ENCODE measurements around the gene ALX4. TPM values are rescaled to one million over a fixed set of nuclear protein-coding genes. Genes with fewer than 3 reads are reported as not detected.

Gene ALX4
- total RNA-seq, 1 donor from 2014 or later = not detected

- no peak for DNase-seq (ENCODE audit: low spot score)
Observed at GRCh38 chr11:44246726-44247125, 63.2 kb downstream of the ALX4 start.

DNA sequence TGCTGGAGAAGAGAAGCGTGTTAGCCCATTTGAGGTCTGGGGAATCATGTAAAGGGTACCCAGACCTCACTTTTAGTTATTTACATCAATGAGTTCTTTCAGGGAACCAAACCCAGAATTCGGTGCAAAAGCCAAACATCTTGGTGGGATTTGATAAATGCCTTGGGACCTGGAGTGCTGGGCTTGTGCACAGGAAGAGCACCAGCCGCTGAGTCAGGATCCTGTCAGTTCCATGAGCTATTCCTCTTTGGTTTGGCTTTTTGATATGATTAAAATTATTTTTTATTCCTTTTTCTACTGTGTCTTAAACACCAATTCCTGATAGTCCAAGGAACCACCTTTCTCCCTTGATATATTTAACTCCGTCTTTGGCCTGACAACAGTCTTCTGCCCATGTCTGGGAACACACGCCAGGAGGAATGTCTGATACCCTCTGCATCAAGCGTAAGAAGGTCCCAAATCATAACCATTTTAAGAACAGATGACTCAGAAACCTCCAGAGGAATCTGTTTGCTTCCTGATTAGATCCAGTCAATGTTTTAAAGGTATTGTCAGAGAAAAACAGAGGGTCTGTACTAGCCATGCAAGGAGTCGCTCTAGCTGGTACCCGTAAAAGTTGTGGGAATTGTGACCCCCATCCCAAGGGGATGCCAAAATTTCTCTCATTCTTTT lies 65.2 kb downstream of the ALX4 start:
- DNase-seq (ENCODE audit: low spot score) = no peak

- no peak for DNase-seq (ENCODE audit: low spot score)
Observed at GRCh38 chr11:44243595-44244343, 66.2 kb downstream of the ALX4 start.

DNA sequence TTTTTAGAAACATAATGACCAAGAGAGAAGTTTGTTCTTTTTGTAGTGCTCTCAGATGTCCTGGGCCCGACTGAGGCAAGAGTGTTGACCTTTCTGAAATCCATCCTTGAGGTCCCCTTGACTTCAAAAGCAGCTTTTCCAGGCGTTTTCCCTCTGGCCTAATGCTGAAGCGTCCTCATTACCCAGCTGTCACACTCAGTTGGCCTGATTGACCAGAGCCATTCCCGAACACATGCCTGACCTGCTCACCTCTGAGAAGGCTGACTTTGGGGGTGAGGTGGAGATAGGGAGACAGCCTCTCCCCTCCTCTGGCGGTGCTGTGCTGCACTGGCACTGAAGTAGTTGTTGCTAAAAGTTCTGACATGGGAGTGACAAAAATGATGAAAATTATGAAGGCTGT lies 66.9 kb downstream of the ALX4 start:
- no peak for DNase-seq (ENCODE audit: low spot score)

GRCh38 chr11:44241851-44242250 lies 68.1 kb downstream of the ALX4 start:
- no peak for DNase-seq (ENCODE audit: low spot score)

DNA sequence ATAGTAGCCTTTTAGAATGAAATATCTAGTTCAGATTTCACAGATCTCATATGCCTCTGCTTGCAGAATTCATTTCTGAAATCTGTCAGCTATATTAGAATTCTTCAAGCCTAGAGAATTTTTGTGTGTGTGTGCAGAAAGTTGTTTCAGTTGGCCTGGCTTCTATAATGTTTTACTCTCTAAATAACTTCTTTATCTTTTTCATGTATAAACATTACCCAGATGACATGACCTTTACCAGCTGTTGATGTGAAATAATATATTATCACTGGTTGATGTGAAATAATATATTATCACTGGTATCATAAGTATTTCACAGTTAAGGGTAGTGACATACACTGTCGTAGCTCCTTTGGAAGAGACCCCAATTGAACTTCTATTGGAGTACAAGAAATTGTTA lies 72.8 kb downstream of the ALX4 start:
- DNase-seq (ENCODE audit: low spot score) = no peak

- DNase-seq (ENCODE audit: low spot score) = no peak
Observed at GRCh38 chr11:44236296-44236695, 73.6 kb downstream of the ALX4 start.

- no peak for DNase-seq (ENCODE audit: low spot score)
Observed at GRCh38 chr11:44235765-44236201, 74.2 kb downstream of the ALX4 start.

DNA sequence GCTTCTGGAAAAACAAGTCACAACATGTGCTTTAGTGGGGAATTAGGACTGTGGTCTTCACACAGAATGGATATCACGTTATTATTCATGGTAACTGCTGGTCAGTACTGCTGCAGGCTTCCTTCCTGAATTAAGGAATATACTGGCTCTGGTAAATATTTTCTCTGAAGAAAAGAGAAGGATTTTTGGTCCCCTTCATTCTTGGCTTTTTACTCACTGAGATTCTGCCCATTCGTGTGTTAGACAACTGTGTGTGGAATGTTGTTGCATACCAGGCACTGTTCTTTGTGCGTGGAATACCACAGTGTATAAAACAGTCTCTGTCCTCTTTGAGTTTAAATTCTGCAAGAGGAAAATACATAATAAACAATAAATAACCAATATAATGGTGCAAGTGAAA lies 80.3 kb downstream of the ALX4 start:
- no peak for DNase-seq (ENCODE audit: low spot score)

DNA sequence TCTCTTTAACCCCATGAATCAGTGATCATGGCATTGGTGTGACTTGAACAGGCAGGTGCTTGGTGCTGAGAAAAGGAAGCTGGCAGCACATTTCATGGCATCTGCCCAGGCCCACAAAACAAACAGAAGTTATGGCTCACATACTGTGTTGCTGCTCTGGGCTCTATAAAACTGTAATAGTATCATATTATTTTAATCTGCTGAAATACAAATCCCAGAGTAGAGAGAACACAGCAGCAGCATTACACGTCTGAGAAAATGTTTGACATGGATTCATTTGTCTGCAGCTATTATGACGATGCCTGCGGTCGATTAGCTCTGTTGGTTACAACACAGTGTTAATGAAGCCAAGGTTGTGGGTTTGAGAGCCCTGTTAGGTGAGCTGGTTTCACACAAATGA lies 80.8 kb downstream of the ALX4 start:
- DNase-seq (ENCODE audit: low spot score) = no peak

DNA sequence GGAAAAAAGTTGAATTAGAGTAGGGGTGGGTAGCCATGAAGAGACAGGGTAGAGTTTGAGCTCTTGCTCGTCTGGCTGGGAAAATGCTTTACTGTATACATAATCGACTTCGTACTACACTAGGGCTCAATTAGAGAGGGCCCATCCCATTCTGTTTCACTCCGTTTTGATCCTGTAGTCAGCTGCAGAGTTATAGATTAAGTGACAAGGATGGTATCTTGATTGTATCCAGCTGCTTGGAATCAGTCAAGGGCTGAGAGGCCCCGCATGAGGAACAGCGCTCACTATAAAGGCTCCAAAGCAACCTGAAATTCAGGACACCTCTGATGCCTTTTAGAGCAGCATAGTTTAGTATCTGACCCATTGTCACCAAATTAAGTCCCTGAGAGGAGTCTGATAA lies 81.6 kb downstream of the ALX4 start:
- no peak for DNase-seq (ENCODE audit: low spot score)

DNA sequence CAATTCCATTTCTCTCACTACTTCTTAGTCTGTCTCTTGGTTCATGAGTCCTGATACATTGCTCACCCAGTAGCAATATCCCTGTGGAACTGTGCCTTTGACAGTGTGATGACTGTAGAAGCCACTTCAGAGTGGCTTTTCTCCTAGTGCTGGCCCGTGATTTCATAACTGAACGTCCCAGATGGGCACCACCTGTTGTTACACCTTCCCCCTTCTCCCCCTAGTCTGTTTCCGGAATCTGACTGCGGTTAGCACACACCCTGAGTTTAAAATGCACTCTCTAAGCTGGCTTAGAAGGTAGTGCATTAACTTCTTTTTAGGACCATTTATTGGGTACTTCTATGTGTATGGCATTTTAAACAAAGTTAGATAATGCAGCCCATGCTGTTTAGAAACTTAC lies 83.0 kb downstream of the ALX4 start:
- no peak for DNase-seq (ENCODE audit: low spot score)

GRCh38 chr11:44226490-44226889 lies 83.4 kb downstream of the ALX4 start:
- DNase-seq (ENCODE audit: low spot score) = no peak

DNA sequence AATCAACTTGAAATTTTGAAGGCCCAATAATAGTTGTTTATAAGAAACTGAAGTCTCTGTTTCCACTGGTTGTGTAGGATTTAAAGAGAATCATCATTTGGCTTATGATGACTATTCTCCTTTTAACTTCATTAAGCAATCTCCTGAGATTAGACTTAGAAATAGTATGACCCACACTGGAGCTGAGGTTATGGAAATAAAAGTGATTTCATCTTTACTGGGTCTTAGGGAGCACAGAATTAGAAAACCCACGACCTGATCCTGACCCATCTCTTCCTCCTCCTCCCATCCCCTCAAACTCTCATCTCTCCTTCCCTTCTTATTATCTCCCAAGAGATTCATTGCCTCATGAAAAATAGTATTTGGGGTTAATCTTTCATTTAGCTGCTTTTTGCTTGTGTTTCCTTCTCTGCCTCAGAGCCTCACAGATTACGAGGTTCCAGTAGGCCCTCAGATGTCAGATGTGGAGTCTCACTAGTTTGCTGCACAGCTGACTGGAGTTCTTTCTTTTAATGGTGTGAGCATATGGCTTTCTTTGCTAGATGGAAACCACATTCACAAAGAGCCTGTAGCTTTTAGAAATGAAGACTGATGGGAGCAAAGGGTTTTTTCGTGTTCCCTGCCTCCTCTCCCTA lies 85.0 kb downstream of the ALX4 start:
- no peak for DNase-seq (ENCODE audit: low spot score)

DNA sequence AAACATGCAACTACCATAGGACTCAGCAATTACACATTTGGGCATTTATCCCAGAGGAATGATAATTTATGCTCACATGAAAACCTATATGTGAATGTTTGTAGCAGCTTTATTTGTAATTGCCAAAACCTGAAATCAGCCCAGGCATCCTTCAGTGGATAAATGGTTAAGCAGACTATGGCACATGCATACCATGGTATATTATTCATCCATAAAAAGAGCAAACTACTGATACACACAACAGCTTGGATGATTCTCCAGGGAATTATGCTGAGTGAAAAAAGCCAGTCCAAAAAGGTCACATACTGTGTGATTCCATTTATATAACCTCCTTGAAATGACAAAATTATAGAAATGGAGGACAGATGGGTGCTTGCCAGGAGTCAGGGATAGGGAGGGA lies 86.7 kb downstream of the ALX4 start:
- no peak for DNase-seq (ENCODE audit: low spot score)

GRCh38 chr11:44221992-44222391 lies 87.9 kb downstream of the ALX4 start:
- DNase-seq (ENCODE audit: low spot score) = no peak

DNA sequence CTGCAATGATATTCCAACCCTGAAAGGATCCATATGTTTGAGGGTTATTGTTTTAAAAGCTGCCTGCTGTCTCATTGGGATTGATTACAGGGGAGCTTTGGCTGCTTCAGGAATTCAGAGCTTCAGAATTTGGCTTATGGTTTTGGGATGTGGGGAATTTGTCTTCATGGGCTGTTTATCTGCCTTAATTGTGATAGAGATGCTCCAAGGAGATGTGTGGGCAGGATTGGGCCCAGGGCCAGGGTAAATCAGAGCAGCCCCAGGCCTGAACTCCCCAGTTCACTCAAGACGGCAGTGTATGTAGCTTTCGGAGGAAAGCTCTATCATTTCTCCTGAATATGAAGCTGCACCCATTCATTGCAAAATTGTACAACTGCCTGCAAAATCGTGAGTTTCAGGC lies 88.5 kb downstream of the ALX4 start:
- DNase-seq (ENCODE audit: low spot score) = no peak

DNA sequence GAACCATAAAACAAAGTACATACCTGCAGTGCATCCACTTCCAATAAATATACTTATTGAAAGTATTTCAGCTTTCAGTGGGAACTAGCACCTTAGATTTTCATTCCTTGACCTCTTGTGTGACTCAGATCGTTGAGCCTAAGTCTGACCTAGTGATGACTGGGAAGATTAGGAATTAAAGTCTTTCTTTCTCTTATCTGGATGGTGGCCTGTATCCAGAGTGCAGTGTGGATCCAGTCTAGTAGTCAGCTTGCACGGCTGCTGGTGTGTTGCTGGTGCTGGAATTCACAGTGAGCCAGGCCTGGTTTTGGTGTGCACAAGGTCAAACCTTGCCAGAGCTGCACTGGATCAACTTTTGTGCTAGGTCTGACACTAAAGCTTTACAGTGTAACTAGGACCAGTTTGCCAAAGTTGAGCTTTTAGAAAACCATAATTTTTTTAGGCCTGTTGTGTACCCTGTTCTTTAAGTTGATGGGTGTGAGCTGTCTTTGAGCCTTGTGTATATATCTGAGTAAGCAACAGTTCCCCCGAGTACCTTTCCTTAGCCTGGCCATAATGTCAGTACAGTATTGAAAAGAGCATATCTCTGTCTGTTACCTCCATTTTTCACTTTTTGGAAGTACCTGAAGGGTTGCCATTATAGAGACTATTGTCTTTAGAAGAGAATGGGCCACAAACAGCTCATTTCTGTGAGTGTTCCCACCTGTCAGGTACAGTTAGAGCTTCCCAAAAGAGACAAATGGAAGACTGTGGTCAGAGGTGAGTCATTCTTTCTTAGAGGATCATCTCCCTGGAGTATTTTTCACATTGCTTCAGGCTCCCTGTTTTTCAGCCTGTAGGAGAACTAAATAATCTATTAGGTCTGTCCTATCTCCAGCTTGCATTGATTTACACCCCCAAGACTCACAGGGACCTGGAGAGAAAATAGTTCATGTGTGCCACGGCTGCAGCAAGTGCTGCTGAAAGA lies 89.8 kb downstream of the ALX4 start:
- DNase-seq (ENCODE audit: low spot score) = no peak

DNA sequence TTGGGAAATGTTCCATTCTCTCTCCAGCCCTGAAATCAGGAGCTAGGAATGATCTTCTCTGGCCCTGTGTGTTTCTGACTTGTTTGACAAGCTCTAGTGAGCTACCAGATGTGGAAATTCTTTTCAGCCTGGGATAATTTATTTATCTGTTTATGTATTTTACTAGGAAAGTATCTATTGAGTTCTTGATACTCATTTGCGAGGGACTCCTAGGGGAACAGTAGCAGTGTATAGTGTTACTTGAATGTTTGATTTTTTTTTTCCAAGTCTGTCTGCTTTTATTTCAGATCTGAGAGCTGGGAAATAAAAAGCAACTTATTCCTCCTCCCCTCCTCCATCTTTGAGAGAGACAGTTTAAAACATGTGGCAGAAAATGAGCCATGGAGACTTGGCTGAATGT lies 92.5 kb downstream of the ALX4 start:
- DNase-seq (ENCODE audit: low spot score) = no peak

DNA sequence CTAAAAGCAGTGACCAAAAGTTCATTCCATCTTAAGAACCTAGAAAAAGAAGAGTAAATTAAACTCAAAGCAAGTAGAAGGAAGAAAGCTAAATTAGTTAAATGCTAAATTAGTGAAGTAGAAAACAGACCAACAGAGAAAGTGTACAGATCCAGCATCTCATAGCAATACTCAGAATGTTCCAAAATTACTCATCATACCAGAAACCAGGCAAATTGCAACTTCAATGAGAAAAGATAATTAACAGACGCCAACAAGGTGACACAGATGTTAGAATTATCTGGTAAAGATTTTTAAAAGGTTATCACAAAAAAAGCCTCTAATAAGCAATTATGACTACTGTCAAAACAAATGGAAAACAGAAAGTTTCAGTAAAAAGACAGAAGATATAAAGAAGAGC lies 96.8 kb downstream of the ALX4 start:
- DNase-seq (ENCODE audit: low spot score) = no peak

DNA sequence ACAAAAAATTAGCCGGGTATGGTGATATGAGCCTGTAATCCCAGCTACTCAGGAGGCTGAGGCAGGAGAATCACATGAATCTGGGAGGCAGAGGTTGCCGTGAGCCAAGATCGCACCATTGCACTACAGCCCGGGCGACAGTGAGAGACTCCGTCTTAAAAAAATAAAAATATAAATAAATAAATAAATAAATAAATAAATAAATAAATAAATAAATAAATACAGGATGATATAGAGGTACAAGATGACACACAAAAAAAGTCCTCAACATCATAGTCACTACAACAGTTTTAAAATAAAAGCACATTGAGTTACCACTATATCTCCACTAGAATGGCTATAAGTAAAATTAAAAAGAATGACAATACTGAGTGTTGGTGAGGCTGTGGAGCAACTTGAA lies 97.8 kb downstream of the ALX4 start:
- no peak for DNase-seq (ENCODE audit: low spot score)

Measured in mesenteric fat pad (tissue), 1 donor.